Amygdala (tissue), 56 donors: Measurements from ENCODE around the gene GTF2A1.
"Not testable (repeated sequence)": the region's sequence is repeated elsewhere in the genome, so short reads cannot be mapped to it uniquely, and the experiment has no call there.

Experiments
- DNase-seq, 56 donors: peaks; one replicate each; lab custom pipeline; 2025; lab: John Stamatoyannopoulos, UW

The GTF2A1 gene

GRCh38 chr14:81220830-81221578, at the start of gene GTF2A1:
Gene GTF2A1 (minus strand): TSS chr14:81220959. CDS start chr14:81220518, 441 bp downstream.
- peak; percentile 79 to 100 (median 98) for DNase-seq

- DNase-seq, result no peak
Measured at GRCh38 chr14:81269979-81270375, 49.2 kb upstream of the GTF2A1 start.

- peak in 3 of 56 donors; percentile 11 to 34 (median 17) for DNase-seq
Measured at GRCh38 chr14:81269100-81269978, 48.6 kb upstream of the GTF2A1 start.

GRCh38 chr14:81268016-81268416, 47.3 kb upstream of the GTF2A1 start:
- no peak for DNase-seq

GRCh38 chr14:81265636-81266169, 44.9 kb upstream of the GTF2A1 start:
- DNase-seq, result no peak

- no peak for DNase-seq
Measured at GRCh38 chr14:81264671-81265070, 43.9 kb upstream of the GTF2A1 start.

GRCh38 chr14:81263777-81264410, 43.1 kb upstream of the GTF2A1 start:
- no peak for DNase-seq

GRCh38 chr14:81261176-81261575, 40.4 kb upstream of the GTF2A1 start:
- no peak for DNase-seq

- no peak for DNase-seq
Measured at GRCh38 chr14:81260732-81261131, 40.0 kb upstream of the GTF2A1 start.

GRCh38 chr14:81256289-81256960, 35.7 kb upstream of the GTF2A1 start:
- DNase-seq, result no peak

- DNase-seq, result no peak
Measured at GRCh38 chr14:81252278-81252677, 31.5 kb upstream of the GTF2A1 start.

GRCh38 chr14:81247271-81247766, 26.6 kb upstream of the GTF2A1 start:
- DNase-seq, result no peak

- DNase-seq, result no peak
Measured at GRCh38 chr14:81246461-81247270, 25.9 kb upstream of the GTF2A1 start.

GRCh38 chr14:81245771-81246170, 25.0 kb upstream of the GTF2A1 start:
- DNase-seq, result no peak

GRCh38 chr14:81244431-81244830, 23.7 kb upstream of the GTF2A1 start:
- DNase-seq, result not testable (repeated sequence)

- DNase-seq, result no peak
Measured at GRCh38 chr14:81243499-81243898, 22.7 kb upstream of the GTF2A1 start.

GRCh38 chr14:81236849-81237248, 16.1 kb upstream of the GTF2A1 start:
- not testable (repeated sequence) for DNase-seq

GRCh38 chr14:81236138-81236537, 15.4 kb upstream of the GTF2A1 start:
- no peak for DNase-seq

- DNase-seq, result no peak
Measured at GRCh38 chr14:81235096-81235495, 14.3 kb upstream of the GTF2A1 start.
